Fibroblast of mammary gland (primary cell): Measurements from ENCODE around the gene ZHX3.
"Not testable (repeated sequence)": the region's sequence is repeated elsewhere in the genome, so short reads cannot be mapped to it uniquely, and the experiment has no call there.

Experiments
- DNase-seq: peaks from one replicate; pipeline ENCODE4 v3.0.0-alpha.2; 2010; ENCODE audit warnings: low read depth
- H3K4me3 ChIP-seq: 2 replicates; pipeline ENCODE4 v1.5.1; 2011; ENCODE audit warnings: low read depth, mild to moderate bottlenecking, low read length, moderate library complexity; ENCODE audit not compliant: control insufficient read depth
- CTCF ChIP-seq: conservative IDR thresholded peaks from 2 replicates; pipeline ENCODE4 v1.5.1; 2011; ENCODE audit warnings: low read depth, low read length, inconsistent platforms; ENCODE audit not compliant: control insufficient read depth, insufficient read depth

The ZHX3 gene

DNA sequence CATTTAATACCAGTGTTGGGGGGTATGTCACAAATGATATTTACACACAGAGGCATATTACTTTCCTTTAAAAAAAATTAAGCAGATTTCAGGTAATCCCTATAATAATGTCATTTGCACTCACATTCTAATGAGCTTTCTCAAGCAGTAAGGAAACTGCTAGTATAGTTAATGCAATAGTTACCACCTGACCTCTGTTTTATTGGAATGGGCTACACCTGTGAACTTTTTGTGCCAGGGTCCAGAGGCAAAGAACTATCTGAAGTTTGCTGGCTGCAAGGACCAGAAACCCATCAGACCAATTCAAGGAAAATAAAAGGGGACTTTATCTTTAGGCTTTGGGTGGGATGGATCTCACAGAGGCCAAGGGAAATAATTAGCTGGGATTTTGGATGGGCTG lies 2.9 kb upstream of the ZHX3 start:
- TF ChIP-seq CTCF: no peak
- no peak for DNase-seq
- no peak overlapping the region for H3K4me3 ChIP-seq

DNA sequence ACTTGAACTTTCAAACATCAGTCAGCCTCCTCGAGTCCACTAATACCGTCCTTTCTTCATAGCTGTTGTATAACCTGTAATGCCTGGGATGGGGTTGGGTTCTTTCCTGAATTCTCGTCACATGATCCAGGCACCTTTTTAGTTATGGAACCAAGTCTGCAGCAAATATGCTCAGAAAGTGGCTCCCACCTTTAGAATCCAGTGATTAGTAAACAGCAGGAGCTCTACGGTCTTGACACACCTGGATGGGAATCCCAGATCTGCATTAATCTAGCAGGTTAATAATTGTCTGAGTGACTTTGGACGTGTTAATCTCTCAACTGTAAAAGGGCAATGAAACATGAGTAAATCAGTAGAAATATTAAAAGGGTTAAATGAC lies 729 bp upstream of the ZHX3 start:
- H3K4me3 ChIP-seq: peak overlapping the region; percentile 36
- no peak for DNase-seq
- no peak for TF ChIP-seq CTCF

DNA sequence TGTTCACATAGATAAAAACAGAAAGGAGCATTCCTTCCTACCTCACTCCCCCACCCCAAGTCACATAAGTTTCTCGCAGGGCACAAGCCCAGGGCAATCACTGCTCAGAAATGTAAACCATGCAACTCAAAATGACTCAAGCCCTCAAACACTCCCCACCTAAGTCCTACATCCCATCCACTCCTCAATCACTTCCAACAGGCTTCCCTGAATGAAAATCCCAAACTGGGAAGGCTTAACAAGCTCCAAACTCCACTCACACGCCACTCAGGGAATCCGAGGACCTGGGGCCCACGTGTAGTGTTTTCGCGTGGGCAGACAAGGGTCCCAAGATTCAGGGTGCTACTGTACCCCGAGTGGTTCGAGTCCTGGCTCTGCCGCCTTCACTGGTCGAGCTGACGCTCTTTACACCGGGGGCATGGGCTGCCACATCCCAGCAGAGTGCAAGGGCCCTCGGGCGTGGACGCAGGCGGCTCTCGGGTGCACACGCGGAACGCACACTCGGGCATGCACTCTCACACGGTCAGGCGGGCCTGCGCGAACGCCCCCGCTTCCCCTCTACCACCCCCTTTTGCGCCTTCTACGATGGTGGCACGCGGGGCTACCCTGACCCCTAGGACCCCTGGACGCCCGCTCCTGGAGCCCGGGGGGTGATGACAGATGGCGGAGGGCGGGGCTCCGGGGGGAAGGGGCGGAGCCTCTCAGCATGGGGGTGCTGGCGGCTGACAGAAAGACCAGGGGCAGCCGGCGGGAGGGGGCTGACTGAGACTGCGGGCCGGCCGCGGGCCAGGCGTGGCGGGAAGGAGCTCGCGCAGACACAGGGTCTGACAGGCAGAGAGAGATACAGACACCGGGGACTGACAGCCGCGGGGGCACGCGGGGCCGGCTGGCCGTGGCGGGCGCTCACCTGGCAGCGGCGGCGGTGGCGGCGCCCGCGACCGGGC lies 657 bp downstream of the ZHX3 start:
- DNase-seq: peak; percentile 91
- no peak for TF ChIP-seq CTCF
- H3K4me3 ChIP-seq: peak overlapping the region; percentile 74

GRCh38 chr20:41316051-41316450 lies 1.5 kb downstream of the ZHX3 start:
- H3K4me3 ChIP-seq: peak overlapping the region; percentile 74
- no peak for DNase-seq
- no peak for TF ChIP-seq CTCF

- H3K4me3 ChIP-seq: no peak overlapping the region
- peak; percentile 50 for DNase-seq
- TF ChIP-seq CTCF: no peak
Measured at GRCh38 chr20:41314386-41314785, 3.1 kb downstream of the ZHX3 start.

GRCh38 chr20:41312009-41312408 lies 5.5 kb downstream of the ZHX3 start:
- not testable (repeated sequence) for DNase-seq, H3K4me3 ChIP-seq

- H3K4me3 ChIP-seq: no peak overlapping the region
- DNase-seq: peak; percentile 94
- no peak for TF ChIP-seq CTCF
Measured at GRCh38 chr20:41309817-41310216, 7.7 kb downstream of the ZHX3 start.
